Mucosa of descending colon (tissue), 3 donors: ENCODE measurements around the gene FBXW4. TPM values are rescaled to one million over a fixed set of nuclear protein-coding genes. Genes with fewer than 3 reads are reported as not detected.

Source experiments
- ATAC-seq: fragments of 200-7000 bp; cut with Tn5 transposase; one replicate; pipeline ENCODE4 v1.9.1; 2020; ENCODE audit warnings: mild to moderate bottlenecking, moderate library complexity
- DNase-seq, 3 donors: peaks; one replicate each; pipeline ENCODE4 v3.0.0-alpha.2; 2020
- H3K36me3 ChIP-seq: fragments of 200-600 bp; one replicate; pipeline ENCODE4 v1.8.0; 2021; ENCODE audit warnings: low read depth, mild to moderate bottlenecking
- H3K4me1 ChIP-seq: fragments of 200-600 bp; one replicate; pipeline ENCODE4 v1.8.0; 2021; ENCODE audit warnings: low read depth, mild to moderate bottlenecking
- H3K4me3 ChIP-seq: fragments of 200-600 bp; one replicate; pipeline ENCODE4 v1.8.0; 2021; ENCODE audit warnings: mild to moderate bottlenecking
- H3K9me3 ChIP-seq: fragments of 200-600 bp; one replicate; pipeline ENCODE4 v1.8.0; 2021; ENCODE audit warnings: mild to moderate bottlenecking
- intact Hi-C, 2 donors: fragments of 100-400 bp; cut with DNase I in 1 of 2; cut with micrococcal nuclease in 1 of 2; formaldehyde crosslinking; loops; one replicate each; pipeline versions ENCODE4 v1.11.0 to v1.11.1; 2022; cut with DNase I, micrococcal nuclease
- total RNA-seq, 3 donors: library from RNA; stranded (reverse); fragmentation: NEBNext Ultra II Directional in 2 of 3; extraction: Animal tissue kit (Norgen Biotek cat#: 25700) in 2 of 3; gene quantifications; one replicate each; pipeline versions ENCODE4 v1.2.1 to v1.2.4, GENCODE V29; 2021 to 2023
- TF ChIP-seq, protein P1 (sequence below): fragments of 200-600 bp; IDR thresholded peaks from one replicate; pipeline ENCODE4 v1.8.0; 2022; ENCODE audit warnings: antibody characterized with exemption, mild to moderate bottlenecking
- donor health status: DM: no; HTN: no; CAD: no; lungs with moderate emphysema.
- donor health status: DM: no; HTN: no; CAD: no.
- donor health status: DM: no; HTN: yes; CAD: no.

FBXW4 gene
- total RNA-seq, 3 donors from 2014 or later = 57.3 to 126 (median 73.3) TPM

DNA sequence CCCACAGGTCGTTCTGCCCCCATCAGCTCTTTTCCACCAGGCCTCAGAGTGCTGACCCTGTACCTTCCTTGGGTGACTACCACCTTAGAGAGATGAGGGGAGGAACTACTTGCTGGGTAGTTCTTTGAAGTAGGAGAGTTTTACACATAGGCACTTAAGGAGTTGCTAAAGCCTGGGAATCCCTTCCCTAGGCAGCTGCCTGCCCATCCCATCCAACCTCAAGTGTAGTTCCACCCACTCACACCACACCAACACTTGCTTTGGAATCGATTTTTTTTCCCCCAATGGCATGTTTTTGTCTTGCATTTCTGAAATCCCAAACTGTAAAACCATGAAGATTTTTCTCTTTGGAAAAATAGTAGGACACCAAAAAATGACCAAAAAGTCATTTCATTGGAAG lies 47.7 kb downstream of the FBXW4 start:
- intact Hi-C loops = no loop called here
- Histone ChIP-seq H3K36me3 (no peaks in the 10 kb centered on the region), H3K4me1 (no peaks in the 10 kb centered on the region), H3K9me3 (no peaks in the 10 kb centered on the region), H3K4me3 (no peak overlapping the region)
- TF ChIP-seq, protein P1, sequence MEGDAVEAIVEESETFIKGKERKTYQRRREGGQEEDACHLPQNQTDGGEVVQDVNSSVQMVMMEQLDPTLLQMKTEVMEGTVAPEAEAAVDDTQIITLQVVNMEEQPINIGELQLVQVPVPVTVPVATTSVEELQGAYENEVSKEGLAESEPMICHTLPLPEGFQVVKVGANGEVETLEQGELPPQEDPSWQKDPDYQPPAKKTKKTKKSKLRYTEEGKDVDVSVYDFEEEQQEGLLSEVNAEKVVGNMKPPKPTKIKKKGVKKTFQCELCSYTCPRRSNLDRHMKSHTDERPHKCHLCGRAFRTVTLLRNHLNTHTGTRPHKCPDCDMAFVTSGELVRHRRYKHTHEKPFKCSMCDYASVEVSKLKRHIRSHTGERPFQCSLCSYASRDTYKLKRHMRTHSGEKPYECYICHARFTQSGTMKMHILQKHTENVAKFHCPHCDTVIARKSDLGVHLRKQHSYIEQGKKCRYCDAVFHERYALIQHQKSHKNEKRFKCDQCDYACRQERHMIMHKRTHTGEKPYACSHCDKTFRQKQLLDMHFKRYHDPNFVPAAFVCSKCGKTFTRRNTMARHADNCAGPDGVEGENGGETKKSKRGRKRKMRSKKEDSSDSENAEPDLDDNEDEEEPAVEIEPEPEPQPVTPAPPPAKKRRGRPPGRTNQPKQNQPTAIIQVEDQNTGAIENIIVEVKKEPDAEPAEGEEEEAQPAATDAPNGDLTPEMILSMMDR = no peak
- DNase-seq = no peak
- no peak for ATAC-seq

- Histone ChIP-seq H3K4me3 (no peak overlapping the region), H3K9me3 (no peaks in the 10 kb centered on the region), H3K36me3 (no peaks in the 10 kb centered on the region), H3K4me1 (no peaks in the 10 kb centered on the region)
- DNase-seq = no peak
- TF ChIP-seq, protein P1 = no peak
- ATAC-seq = no peak
- intact Hi-C loops = no loop called here
Measured at GRCh38 chr10:101646364-101646763, 48.6 kb downstream of the FBXW4 start.

DNA sequence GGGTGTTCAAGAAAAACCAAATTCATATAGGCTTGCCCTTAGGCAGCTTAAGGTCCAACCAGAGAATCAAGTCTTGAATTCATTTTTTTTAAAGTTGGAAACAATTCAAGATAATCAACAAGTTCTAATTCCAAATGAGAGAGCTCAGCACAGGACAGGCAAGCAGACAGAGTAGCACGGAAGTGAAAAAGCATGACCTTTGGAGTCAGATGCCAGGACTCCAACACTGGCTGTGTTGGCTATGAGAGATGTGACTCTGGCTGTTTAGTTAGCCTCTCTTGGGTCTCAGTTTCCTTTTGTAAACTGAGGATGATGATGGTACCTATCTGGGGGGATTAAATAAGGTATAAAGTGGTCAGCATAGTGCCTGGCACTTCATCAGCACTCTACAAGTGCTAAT lies 49.3 kb downstream of the FBXW4 start:
- DNase-seq (no peak), ATAC-seq (no peak)
- TF ChIP-seq, protein P1 = no peak
- Histone ChIP-seq H3K9me3 (no peaks in the 10 kb centered on the region), H3K36me3 (no peaks in the 10 kb centered on the region), H3K4me3 (no peak overlapping the region), H3K4me1 (no peaks in the 10 kb centered on the region)
- intact Hi-C loops = no loop called here

DNA sequence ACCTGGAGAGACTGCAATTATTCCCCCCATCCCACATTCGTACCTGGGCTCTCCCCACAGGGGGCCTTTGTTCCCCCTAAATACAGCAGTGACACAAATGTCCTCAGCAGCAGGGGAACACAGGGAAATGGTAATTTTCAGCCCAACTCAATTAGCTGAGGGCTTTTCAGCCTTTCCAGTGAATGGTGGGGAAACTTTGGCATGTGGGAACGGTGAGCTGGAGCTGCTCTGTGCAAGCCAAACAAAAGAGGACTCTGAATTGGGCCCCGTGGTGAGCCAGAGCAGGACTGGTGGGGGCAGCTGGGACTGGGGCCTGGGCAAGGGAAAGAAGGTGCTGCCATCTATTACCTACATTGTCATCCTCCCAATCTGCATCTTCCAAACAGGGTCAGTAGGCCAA lies 51.0 kb downstream of the FBXW4 start:
- ATAC-seq = no peak

GRCh38 chr10:101643546-101643945 lies 51.4 kb downstream of the FBXW4 start:
- TF ChIP-seq, protein P1 = no peak
- no peak overlapping the region for H3K4me3 ChIP-seq
- intact Hi-C loops = no loop called here
- DNase-seq (no peak), ATAC-seq (no peak)
- no peaks in the 10 kb centered on the region for H3K4me1 ChIP-seq
- H3K36me3 ChIP-seq = no peaks in the 10 kb centered on the region
- H3K9me3 ChIP-seq = no peaks in the 10 kb centered on the region

More for the DNA sequence above, 51.0 kb downstream of the FBXW4 start:
- DNase-seq = no peak
- H3K36me3 ChIP-seq = no peaks in the 10 kb centered on the region
- no peaks in the 10 kb centered on the region for H3K4me1 ChIP-seq
- TF ChIP-seq, protein P1 = no peak
- intact Hi-C loops = no loop called here
- H3K9me3 ChIP-seq = no peaks in the 10 kb centered on the region
- H3K4me3 ChIP-seq = no peak overlapping the region
